CD4-positive, CD25-positive, alpha-beta regulatory T cell (primary cell): Measurements from ENCODE around the gene LGR4. TPM values are rescaled to one million over a fixed set of nuclear protein-coding genes. Genes with fewer than 3 reads are reported as not detected.
A peak's percentile ranks its signal among the peaks of the same experiment; 100 is the strongest.

ENCODE experiments used
- ATAC-seq, 2 donors: fragments of 150-1000 bp; cut with Tn5 transposase; one replicate each; pipeline ENCODE4 v1.10.0; 2021; ENCODE audit warnings: low read depth in 2 of 2, moderate number of reproducible peaks in 2 of 2, moderate library complexity in 1 of 2
- DNase-seq, 3 donors: peaks; one replicate each; pipeline versions ENCODE4 v3.0.0 to v3.0.0-alpha.2; 2012 to 2022; ENCODE audit warnings: mixed read lengths in 1 of 3
- H3K27ac ChIP-seq: one replicate; pipeline ENCODE4 v1.7.0; 2013; ENCODE audit warnings: mild to moderate bottlenecking, low read length; ENCODE audit not compliant: insufficient read depth, poor library complexity, severe bottlenecking
- H3K27me3 ChIP-seq: one replicate; pipeline ENCODE4 v1.7.0; 2013; ENCODE audit warnings: low read length; ENCODE audit not compliant: control insufficient read depth, insufficient read depth
- H3K36me3 ChIP-seq: one replicate; pipeline ENCODE4 v1.7.0; 2013; ENCODE audit warnings: mild to moderate bottlenecking, low read length, moderate library complexity; ENCODE audit not compliant: control insufficient read depth, insufficient read depth
- H3K4me1 ChIP-seq: 2 replicates; pipeline ENCODE4 v1.7.0; 2013; ENCODE audit warnings: mild to moderate bottlenecking, low read length; ENCODE audit not compliant: insufficient read depth, control insufficient read depth, poor library complexity, severe bottlenecking
- H3K4me3 ChIP-seq: one replicate; pipeline ENCODE4 v1.7.0; 2013; ENCODE audit warnings: low read depth, mild to moderate bottlenecking, low read length, moderate library complexity
- H3K9me3 ChIP-seq, 2 experiments: 1 replicate in 1 of 2; 2 replicates in 1 of 2; pipeline ENCODE4 v1.7.0; 2013; ENCODE audit warnings: low read length in 2 of 2, mild to moderate bottlenecking in 1 of 2, moderate library complexity in 1 of 2; ENCODE audit not compliant: control insufficient read depth in 2 of 2
- H3K27ac Mint-ChIP-seq, 3 donors: one replicate each; pipeline ENCODE4 v1.8.0; 2020 to 2022; ENCODE audit warnings: mild to moderate bottlenecking in 3 of 3, mixed read lengths in 3 of 3, moderate library complexity in 2 of 3
- H3K27me3 Mint-ChIP-seq: one replicate; pipeline ENCODE4 v1.8.0; 2022; ENCODE audit warnings: mild to moderate bottlenecking, mixed read lengths
- H3K36me3 Mint-ChIP-seq: one replicate; pipeline ENCODE4 v1.8.0; 2020; ENCODE audit warnings: mixed read lengths
- H3K4me1 Mint-ChIP-seq, 4 donors: one replicate each; pipeline ENCODE4 v1.8.0; 2020 to 2022; ENCODE audit warnings: mixed read lengths in 4 of 4, mild to moderate bottlenecking in 1 of 4
- H3K4me3 Mint-ChIP-seq, 4 donors: one replicate each; pipeline ENCODE4 v1.8.0; 2020 to 2022; ENCODE audit warnings: mild to moderate bottlenecking in 4 of 4, mixed read lengths in 4 of 4, moderate library complexity in 3 of 4
- H3K9me3 Mint-ChIP-seq, 7 donors: one replicate each; pipeline ENCODE4 v1.8.0; 2020 to 2022; ENCODE audit warnings: mixed read lengths in 7 of 7, mild to moderate bottlenecking in 3 of 7, moderate library complexity in 2 of 7
- polyA plus RNA-seq, 4 donors: library from polyadenylated mRNA; unstranded; fragments of 300-500 nt; fragmentation: Illumina TruSeq; gene quantifications; one replicate each; pipeline ENCODE4 v1.2.3, GENCODE V29; 2021
- total RNA-seq: library from RNA; stranded (reverse); gene quantifications from one replicate; pipeline ENCODE4 v1.2.3, GENCODE V29; 2022

Gene LGR4
- total and polyA plus RNA-seq, 5 donors from 2014 or later = 0.27 to 2.7 (median 0.45) TPM; not detected in 1

GRCh38 chr11:27497284-27497866 is 24.8 kb upstream of the LGR4 start:
- H3K36me3 Mint-ChIP-seq = peaks cover 29% of the 10 kb centered on the region
- no peak overlapping the region for H3K4me3 Mint-ChIP-seq
- no peak overlapping the region for H3K4me3 ChIP-seq
- H3K4me1 Mint-ChIP-seq = peaks cover 10 to 32% (median 22%) of the 10 kb centered on the region in 4 donors
- H3K27me3 Mint-ChIP-seq = no peaks in the 10 kb centered on the region
- no peaks in the 10 kb centered on the region for H3K4me1 ChIP-seq
- H3K36me3 ChIP-seq = peaks cover 70% of the 10 kb centered on the region
- H3K9me3 ChIP-seq = no peaks in the 10 kb centered on the region
- ATAC-seq = peak in 1 of 2 donors; percentile 43
- H3K27ac ChIP-seq = no peak overlapping the region
- peak in 2 of 3 donors; percentile 12 to 41 for DNase-seq
- no peak overlapping the region for H3K27ac Mint-ChIP-seq
- H3K27me3 ChIP-seq = no peaks in the 10 kb centered on the region
- no peaks in the 10 kb centered on the region for H3K9me3 Mint-ChIP-seq

- Histone ChIP-seq H3K4me3 (no peak overlapping the region), H3K36me3 (peaks cover 69% of the 10 kb centered on the region), H3K4me1 (no peaks in the 10 kb centered on the region), H3K27me3 (no peaks in the 10 kb centered on the region), H3K9me3 (no peaks in the 10 kb centered on the region), H3K27ac (no peak overlapping the region)
- Mint-ChIP-seq H3K4me1 (peaks cover 8 to 27% (median 17%) of the 10 kb centered on the region in 4 donors), H3K9me3 (no peaks in the 10 kb centered on the region), H3K27ac (peak overlapping the region in 1 of 3 donors; percentile 67), H3K36me3 (peaks cover 32% of the 10 kb centered on the region), H3K4me3 (no peak overlapping the region), H3K27me3 (no peaks in the 10 kb centered on the region)
- ATAC-seq (no peak), DNase-seq (no peak)
Observed at GRCh38 chr11:27496461-27496860, 23.9 kb upstream of the LGR4 start.

GRCh38 chr11:27495710-27496300 is 23.2 kb upstream of the LGR4 start:
- peak overlapping the region in 1 of 3 donors; percentile 67 for H3K27ac Mint-ChIP-seq
- Histone ChIP-seq H3K27ac (no peak overlapping the region), H3K36me3 (peaks cover 69% of the 10 kb centered on the region), H3K27me3 (no peaks in the 10 kb centered on the region), H3K9me3 (no peaks in the 10 kb centered on the region), H3K4me1 (no peaks in the 10 kb centered on the region), H3K4me3 (no peak overlapping the region)
- peaks cover 9 to 27% (median 16%) of the 10 kb centered on the region in 4 donors for H3K4me1 Mint-ChIP-seq
- peaks cover 32% of the 10 kb centered on the region for H3K36me3 Mint-ChIP-seq
- H3K4me3 Mint-ChIP-seq = no peak overlapping the region
- H3K27me3 Mint-ChIP-seq = no peaks in the 10 kb centered on the region
- H3K9me3 Mint-ChIP-seq = no peaks in the 10 kb centered on the region
- no peak for ATAC-seq
- DNase-seq = no peak

GRCh38 chr11:27489092-27489491 is 16.5 kb upstream of the LGR4 start:
- Histone ChIP-seq H3K9me3 (no peaks in the 10 kb centered on the region), H3K4me3 (no peak overlapping the region), H3K27me3 (no peaks in the 10 kb centered on the region), H3K27ac (no peak overlapping the region), H3K4me1 (no peaks in the 10 kb centered on the region), H3K36me3 (peaks cover 26% of the 10 kb centered on the region)
- Mint-ChIP-seq H3K9me3 (no peaks in the 10 kb centered on the region), H3K36me3 (peaks cover 10% of the 10 kb centered on the region), H3K27me3 (no peaks in the 10 kb centered on the region), H3K4me3 (no peak overlapping the region), H3K27ac (no peak overlapping the region), H3K4me1 (peaks cover 0 to 6% (median under 1%) of the 10 kb centered on the region in 4 donors)
- ATAC-seq = no peak
- DNase-seq = no peak

- no peaks in the 10 kb centered on the region for H3K27me3 Mint-ChIP-seq
- Histone ChIP-seq H3K27me3 (no peaks in the 10 kb centered on the region), H3K27ac (no peak overlapping the region), H3K4me1 (no peaks in the 10 kb centered on the region), H3K9me3 (no peaks in the 10 kb centered on the region), H3K4me3 (no peak overlapping the region), H3K36me3 (peaks cover 16% of the 10 kb centered on the region)
- H3K36me3 Mint-ChIP-seq = peaks cover 10% of the 10 kb centered on the region
- DNase-seq = no peak
- peaks cover 0 to 6% (median under 1%) of the 10 kb centered on the region in 4 donors for H3K4me1 Mint-ChIP-seq
- no peak for ATAC-seq
- no peaks in the 10 kb centered on the region for H3K9me3 Mint-ChIP-seq
- no peak overlapping the region for H3K4me3 Mint-ChIP-seq
- H3K27ac Mint-ChIP-seq = no peak overlapping the region
Observed at GRCh38 chr11:27487706-27488105, 15.1 kb upstream of the LGR4 start.

GRCh38 chr11:27485930-27486773 is 13.6 kb upstream of the LGR4 start:
- no peaks in the 10 kb centered on the region for H3K9me3 ChIP-seq
- Mint-ChIP-seq H3K27me3 (no peaks in the 10 kb centered on the region), H3K9me3 (no peaks in the 10 kb centered on the region), H3K36me3 (no peaks in the 10 kb centered on the region), H3K27ac (peak overlapping the region in 1 of 3 donors; percentile 43), H3K4me3 (no peak overlapping the region), H3K4me1 (no peaks in the 10 kb centered on the region)
- H3K4me3 ChIP-seq = no peak overlapping the region
- no peaks in the 10 kb centered on the region for H3K27me3 ChIP-seq
- H3K4me1 ChIP-seq = no peaks in the 10 kb centered on the region
- H3K36me3 ChIP-seq = peaks cover 3% of the 10 kb centered on the region
- H3K27ac ChIP-seq = no peak overlapping the region
- DNase-seq = peak; percentile 5 to 69 (median 56)
- ATAC-seq = no peak

GRCh38 chr11:27482793-27483192 is 10.2 kb upstream of the LGR4 start:
- Mint-ChIP-seq H3K36me3 (no peaks in the 10 kb centered on the region), H3K27ac (no peak overlapping the region), H3K4me3 (no peak overlapping the region), H3K4me1 (no peaks in the 10 kb centered on the region), H3K27me3 (no peaks in the 10 kb centered on the region), H3K9me3 (no peaks in the 10 kb centered on the region)
- Histone ChIP-seq H3K9me3 (no peaks in the 10 kb centered on the region), H3K27ac (no peak overlapping the region), H3K27me3 (no peaks in the 10 kb centered on the region), H3K4me1 (no peaks in the 10 kb centered on the region), H3K4me3 (no peak overlapping the region), H3K36me3 (no peaks in the 10 kb centered on the region)
- no peak for ATAC-seq
- DNase-seq = no peak
